Activated naive CD4-positive, alpha-beta T cell treated with anti-CD3 and anti-CD28 coated beads, Interleukin-2, amount 10 ng/mL, durations not matched to agents 7 days and 5 days (primary cell): ENCODE data around the gene CASP9.
"Not testable (repeated sequence)": the region's sequence is repeated elsewhere in the genome, so short reads cannot be mapped to it uniquely, and the experiment has no call there.

Experiments used
- CTCF ChIA-PET: fragments of 350-600 bp; sonication (Branson Sonifier 250); formaldehyde crosslinking; loops from one replicate; lab custom pipeline; 2021; ENCODE audit warnings: antibody characterized with exemption; lab: Charles Lee
- DNase-seq: peaks from one replicate; pipeline ENCODE4 v3.0.0-alpha.2; 2020
- H3K27ac Mint-ChIP-seq: one replicate; pipeline ENCODE4 v1.8.0; 2021; ENCODE audit warnings: mild to moderate bottlenecking, moderate library complexity, mixed read lengths
- H3K27me3 Mint-ChIP-seq: one replicate; pipeline ENCODE4 v1.8.0; 2021; ENCODE audit warnings: mild to moderate bottlenecking, mixed read lengths
- H3K36me3 Mint-ChIP-seq: one replicate; pipeline ENCODE4 v1.8.0; 2021; ENCODE audit warnings: mixed read lengths
- H3K4me1 Mint-ChIP-seq: one replicate; pipeline ENCODE4 v1.8.0; 2021; ENCODE audit warnings: mixed read lengths
- H3K4me3 Mint-ChIP-seq: one replicate; pipeline ENCODE4 v1.8.0; 2021; ENCODE audit warnings: mild to moderate bottlenecking, moderate library complexity, mixed read lengths
- H3K9me3 Mint-ChIP-seq: one replicate; pipeline ENCODE4 v1.8.0; 2021; ENCODE audit warnings: mixed read lengths

Gene CASP9

DNA sequence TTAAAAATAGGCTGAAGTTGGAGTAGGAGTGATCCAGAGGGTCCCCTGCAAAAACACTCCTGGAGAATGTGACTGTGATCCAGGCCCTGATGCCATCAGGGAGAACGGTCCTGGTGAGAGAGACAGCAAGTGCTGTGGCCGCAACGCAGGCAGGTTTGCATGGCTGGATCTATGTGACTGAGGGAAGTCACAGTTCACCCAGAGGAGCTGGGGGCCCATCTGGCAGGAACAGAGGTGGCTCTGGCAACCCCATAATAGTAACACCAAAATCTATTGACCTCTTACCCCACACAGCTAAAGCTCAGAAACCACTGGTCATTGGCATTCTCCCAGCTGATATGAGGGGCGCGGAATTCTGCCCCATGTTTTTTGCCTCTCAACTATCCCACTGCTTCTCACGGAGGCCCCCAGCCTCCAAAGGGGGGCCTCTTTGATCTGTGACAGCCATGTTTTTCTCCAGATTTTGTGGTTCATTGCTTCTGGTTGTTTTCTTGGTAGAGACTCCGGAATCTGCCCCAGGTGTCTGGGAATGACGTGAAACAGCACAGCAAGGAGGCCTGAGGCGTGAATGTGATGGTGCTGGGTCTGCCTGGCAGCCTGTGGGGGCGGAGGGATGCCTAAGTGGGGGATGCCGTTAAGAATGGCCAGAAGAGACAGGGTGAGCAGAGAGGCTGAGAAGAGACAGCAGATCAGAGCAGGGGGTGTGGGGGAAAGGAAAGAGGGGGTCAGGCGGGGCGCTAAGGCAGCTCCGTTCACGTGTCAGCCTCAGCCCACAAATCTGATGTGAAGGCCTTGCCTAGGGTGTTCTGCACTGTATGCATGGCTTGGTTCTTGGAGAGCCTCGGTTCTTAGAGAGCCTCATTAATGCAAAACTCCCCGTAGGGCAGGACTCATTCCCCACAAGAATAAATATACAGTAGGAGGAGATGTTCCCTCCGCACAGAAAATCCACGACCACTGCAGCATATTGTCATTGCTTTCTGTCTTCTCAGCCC, 23.5 kb downstream of the CASP9 start:
- H3K4me3 Mint-ChIP-seq = no peak overlapping the region
- CTCF ChIA-PET = interaction anchor here (0.7 to 1.8 kb wide), 2 partner anchors 13 to 109 kb away, joined by 3 to 5 read pairs; no protein-coding TSS in a partner anchor
- no peaks in the 10 kb centered on the region for H3K27me3 Mint-ChIP-seq
- no peaks in the 10 kb centered on the region for H3K4me1 Mint-ChIP-seq
- no peaks in the 10 kb centered on the region for H3K9me3 Mint-ChIP-seq
- DNase-seq = no peak
- H3K36me3 Mint-ChIP-seq = peaks cover 17% of the 10 kb centered on the region
- no peak overlapping the region for H3K27ac Mint-ChIP-seq

GRCh38 chr1:15493869-15494390, 30.1 kb downstream of the CASP9 start:
- Mint-ChIP-seq H3K27ac (no peak overlapping the region), H3K27me3 (no peaks in the 10 kb centered on the region), H3K4me3 (no peak overlapping the region), H3K9me3 (no peaks in the 10 kb centered on the region), H3K36me3 (peaks cover 24% of the 10 kb centered on the region), H3K4me1 (peaks cover 9% of the 10 kb centered on the region)
- CTCF ChIA-PET = no interaction called here
- no peak for DNase-seq

GRCh38 chr1:15492596-15492995, 31.4 kb downstream of the CASP9 start:
- Mint-ChIP-seq H3K27me3 (no peaks in the 10 kb centered on the region), H3K27ac (no peak overlapping the region)

GRCh38 chr1:15491010-15491409, 33.0 kb downstream of the CASP9 start:
- H3K27me3 Mint-ChIP-seq, H3K4me1 Mint-ChIP-seq, H3K27ac Mint-ChIP-seq, CTCF ChIA-PET, H3K9me3 Mint-ChIP-seq, H3K4me3 Mint-ChIP-seq: not testable (repeated sequence)
- peaks cover 21% of the 10 kb centered on the region for H3K36me3 Mint-ChIP-seq
- peak; percentile 44 for DNase-seq

More at GRCh38 chr1:15492596-15492995, 31.4 kb downstream of the CASP9 start:
- peaks cover 9% of the 10 kb centered on the region for H3K4me1 Mint-ChIP-seq
- H3K4me3 Mint-ChIP-seq = no peak overlapping the region
- H3K36me3 Mint-ChIP-seq = peaks cover 21% of the 10 kb centered on the region
- CTCF ChIA-PET = no interaction called here
- no peaks in the 10 kb centered on the region for H3K9me3 Mint-ChIP-seq
- DNase-seq = no peak

GRCh38 chr1:15489052-15489736, 34.8 kb downstream of the CASP9 start:
- Mint-ChIP-seq H3K27me3 (no peaks in the 10 kb centered on the region), H3K4me3 (no peak overlapping the region), H3K27ac (no peak overlapping the region), H3K9me3 (no peaks in the 10 kb centered on the region), H3K36me3 (peaks cover 13% of the 10 kb centered on the region), H3K4me1 (peaks cover 9% of the 10 kb centered on the region)
- no peak for DNase-seq
- CTCF ChIA-PET = interaction anchor here (0.8 kb wide), 1 partner anchor 13 kb away, joined by 3 read pairs; no protein-coding TSS in a partner anchor

DNA sequence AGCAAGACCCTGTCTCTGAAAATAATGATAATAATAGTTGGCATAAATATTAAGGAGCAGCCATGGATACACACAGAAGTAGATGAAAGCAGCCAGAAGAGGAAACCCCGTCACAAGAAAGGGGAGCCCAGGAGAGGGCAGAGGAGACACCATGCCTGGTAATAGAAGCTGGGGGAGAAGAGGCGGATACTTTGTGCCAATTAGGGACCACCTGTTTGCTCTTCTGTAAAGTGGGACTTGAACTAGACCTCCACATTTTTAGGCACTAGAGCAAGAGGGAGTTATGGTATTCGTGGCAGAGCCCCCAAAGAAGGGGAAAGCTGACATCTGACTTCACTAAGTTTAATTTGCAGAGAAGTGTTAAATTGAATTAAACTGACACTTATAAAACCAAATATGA, 35.6 kb downstream of the CASP9 start:
- Mint-ChIP-seq H3K4me3 (no peak overlapping the region), H3K27ac (no peak overlapping the region), H3K9me3 (no peaks in the 10 kb centered on the region), H3K4me1 (peaks cover 9% of the 10 kb centered on the region), H3K27me3 (no peaks in the 10 kb centered on the region), H3K36me3 (peaks cover 11% of the 10 kb centered on the region)
- CTCF ChIA-PET = interaction anchor here (0.8 kb wide), 1 partner anchor 14 kb away, joined by 3 read pairs; no protein-coding TSS in a partner anchor
- no peak for DNase-seq

GRCh38 chr1:15486844-15487610, 37.0 kb downstream of the CASP9 start:
- CTCF ChIA-PET, H3K27ac Mint-ChIP-seq: not testable (repeated sequence)

DNA sequence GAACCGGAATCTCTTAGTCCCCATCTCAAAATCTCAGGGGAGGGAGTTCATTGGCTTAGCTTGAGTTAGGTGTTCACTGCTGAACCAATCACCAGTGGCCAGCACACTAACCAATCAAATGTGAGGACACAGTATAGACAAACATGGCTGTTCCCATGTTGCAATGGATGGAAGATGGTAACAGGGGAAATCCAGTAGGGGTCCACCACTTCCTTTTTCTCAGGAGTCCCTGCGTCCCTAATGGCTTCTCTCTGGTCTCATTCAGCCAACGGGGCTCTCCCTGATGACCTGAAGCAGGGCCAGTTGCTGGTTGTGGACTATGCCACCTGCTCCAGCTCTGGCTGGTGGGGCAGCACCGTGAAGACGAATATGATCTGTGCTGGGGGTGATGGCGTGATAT, 38.4 kb downstream of the CASP9 start:
- Mint-ChIP-seq H3K36me3 (peaks cover 8% of the 10 kb centered on the region), H3K27ac (no peak overlapping the region), H3K4me3 (no peak overlapping the region), H3K9me3 (no peaks in the 10 kb centered on the region), H3K27me3 (no peaks in the 10 kb centered on the region), H3K4me1 (peaks cover 4% of the 10 kb centered on the region)
- CTCF ChIA-PET = interaction anchor here (0.7 kb wide), 1 partner anchor 943 kb away, joined by 3 read pairs; no protein-coding TSS in a partner anchor
- no peak for DNase-seq

More at GRCh38 chr1:15486844-15487610, 37.0 kb downstream of the CASP9 start:
- H3K4me1 Mint-ChIP-seq, DNase-seq, H3K27me3 Mint-ChIP-seq, H3K4me3 Mint-ChIP-seq, H3K9me3 Mint-ChIP-seq, H3K36me3 Mint-ChIP-seq: not testable (repeated sequence)

DNA sequence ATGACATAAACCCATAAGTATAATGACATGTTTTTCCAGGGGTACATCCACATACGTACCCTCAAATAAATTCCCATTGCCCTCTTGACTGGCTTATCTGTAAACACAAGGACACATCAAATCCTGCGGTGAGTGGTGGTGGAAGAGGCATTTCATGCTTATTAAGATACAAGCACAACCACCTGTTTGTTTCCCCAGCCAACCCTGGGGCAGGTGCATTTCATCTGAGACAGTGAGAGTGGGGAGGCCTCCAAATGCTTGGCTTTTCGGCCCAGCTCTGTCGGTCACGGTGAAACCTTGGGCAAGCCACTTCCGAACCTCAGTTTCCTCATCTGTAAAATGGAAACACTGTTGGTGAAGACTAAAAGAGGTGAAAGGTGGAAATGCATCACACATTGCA, 39.6 kb downstream of the CASP9 start:
- CTCF ChIA-PET, H3K27me3 Mint-ChIP-seq, H3K27ac Mint-ChIP-seq, H3K9me3 Mint-ChIP-seq, H3K4me1 Mint-ChIP-seq, DNase-seq, H3K36me3 Mint-ChIP-seq, H3K4me3 Mint-ChIP-seq: not testable (repeated sequence)

- DNase-seq = no peak
- CTCF ChIA-PET = no interaction called here
- Mint-ChIP-seq H3K27ac (no peak overlapping the region), H3K9me3 (no peaks in the 10 kb centered on the region), H3K27me3 (no peaks in the 10 kb centered on the region), H3K4me3 (no peak overlapping the region), H3K4me1 (no peaks in the 10 kb centered on the region), H3K36me3 (peaks cover 4% of the 10 kb centered on the region)
Observed at GRCh38 chr1:15483971-15484370, 40.0 kb downstream of the CASP9 start.

DNA sequence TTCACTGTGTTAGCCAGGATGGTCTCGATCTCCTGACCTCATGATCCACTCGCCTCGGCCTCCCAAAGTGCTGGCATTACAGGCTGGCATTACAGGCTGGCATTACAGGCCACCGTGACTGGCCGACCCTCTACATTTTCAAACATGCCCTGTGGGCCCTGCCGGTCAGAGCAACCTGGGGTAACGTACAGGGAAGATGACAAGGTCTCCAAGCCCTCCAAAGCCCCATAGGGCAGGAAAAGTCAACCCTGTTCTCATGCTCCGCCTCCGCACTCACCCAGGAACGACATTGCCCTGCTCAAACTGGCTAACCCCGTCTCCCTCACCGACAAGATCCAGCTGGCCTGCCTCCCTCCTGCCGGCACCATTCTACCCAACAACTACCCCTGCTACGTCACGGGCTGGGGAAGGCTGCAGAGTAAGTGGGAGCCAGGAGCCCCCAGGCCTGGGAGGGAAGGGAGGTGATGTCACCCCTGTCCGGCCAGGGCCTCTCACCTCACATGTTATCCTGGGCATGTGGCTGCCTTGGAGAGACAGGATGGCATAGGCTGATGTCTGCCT, 41.0 kb downstream of the CASP9 start:
- CTCF ChIA-PET, H3K27ac Mint-ChIP-seq, DNase-seq, H3K36me3 Mint-ChIP-seq, H3K4me1 Mint-ChIP-seq, H3K9me3 Mint-ChIP-seq, H3K4me3 Mint-ChIP-seq, H3K27me3 Mint-ChIP-seq: not testable (repeated sequence)

- H3K9me3 Mint-ChIP-seq, H3K4me1 Mint-ChIP-seq, H3K27me3 Mint-ChIP-seq, H3K4me3 Mint-ChIP-seq, DNase-seq, CTCF ChIA-PET, H3K27ac Mint-ChIP-seq, H3K36me3 Mint-ChIP-seq: not testable (repeated sequence)
Observed at GRCh38 chr1:15482455-15482854, 41.6 kb downstream of the CASP9 start.

DNA sequence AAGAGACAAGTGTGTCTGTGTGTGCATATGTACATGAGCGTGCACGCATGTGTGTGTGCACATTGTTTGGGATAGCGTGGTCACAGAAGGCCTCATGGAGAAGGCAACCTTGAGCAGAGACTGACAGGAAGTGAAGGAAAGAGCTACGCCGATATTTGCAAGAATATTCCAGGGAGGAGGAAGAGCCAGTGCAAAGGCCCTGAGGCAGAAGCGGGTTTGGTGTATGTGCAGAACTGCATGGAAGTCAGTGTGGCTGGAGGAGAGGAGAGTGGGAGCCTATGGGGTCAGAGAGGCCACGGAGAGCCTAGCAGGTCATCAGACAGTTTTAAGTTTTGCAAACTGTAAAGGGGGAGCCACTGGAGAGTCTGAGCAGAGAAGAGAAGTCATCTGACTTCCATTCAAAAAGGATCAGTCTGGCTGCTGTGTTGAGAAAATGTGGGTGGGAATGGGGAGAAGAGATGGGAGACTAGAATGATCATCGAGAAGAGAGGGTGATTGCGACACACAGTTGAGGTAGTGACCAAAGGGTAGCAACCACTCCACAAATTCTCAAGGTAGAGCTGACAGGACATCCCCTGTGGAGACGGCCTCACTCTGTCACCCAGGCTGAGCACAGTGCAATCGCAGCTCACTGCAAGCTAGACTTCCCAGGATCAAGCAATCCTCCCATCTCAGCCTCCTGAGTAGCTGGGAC, 44.2 kb downstream of the CASP9 start:
- no peaks in the 10 kb centered on the region for H3K9me3 Mint-ChIP-seq
- H3K4me3 Mint-ChIP-seq = no peak overlapping the region
- DNase-seq = no peak
- no peaks in the 10 kb centered on the region for H3K36me3 Mint-ChIP-seq
- CTCF ChIA-PET = interaction anchor here (1.5 kb wide), 1 partner anchor 22 kb away, joined by 3 read pairs; no protein-coding TSS in a partner anchor
- H3K4me1 Mint-ChIP-seq = no peaks in the 10 kb centered on the region
- no peaks in the 10 kb centered on the region for H3K27me3 Mint-ChIP-seq
- no peak overlapping the region for H3K27ac Mint-ChIP-seq
